ENCODE data around the gene PRKAG1. TPM values are rescaled to one million over a fixed set of nuclear protein-coding genes. Genes with fewer than 3 reads are reported as not detected.
A peak's percentile ranks its signal among the peaks of the same experiment; 100 is the strongest.

The PRKAG1 gene
- polyA plus RNA-seq, 1 donor from 2014 or later: 71.0 TPM

- Histone ChIP-seq H3K36me3 (ENCODE audit: insufficient read depth, low read length) (no peaks in the 10 kb centered on the region), H3K9me2 (ENCODE audit: insufficient read depth, low read length) (no peaks in the 10 kb centered on the region), H3F3A (ENCODE audit: insufficient read depth, low read length, poor library complexity, severe bottlenecking) (no peaks in the 10 kb centered on the region), H3K27me3 (ENCODE audit: insufficient read depth, low read depth, low read length) (peaks cover 100% of the 10 kb centered on the region), H3K4me3 (ENCODE audit: low read length) (no peak overlapping the region), H3K4me2 (ENCODE audit: low read length) (no peak overlapping the region), H3K79me2 (replicated peaks; ENCODE audit: insufficient read depth, low read length) (no peaks in the 10 kb centered on the region), H4K20me1 (ENCODE audit: insufficient read depth) (no peaks in the 10 kb centered on the region), H2AFZ (ENCODE audit: low read depth, low read length) (no peak overlapping the region), H3K27ac (ENCODE audit: low read length) (no peak overlapping the region), H3K9ac (ENCODE audit: low read length) (no peak overlapping the region), H3K9me3 (ENCODE audit: low read length) (no peaks in the 10 kb centered on the region)
- TF ChIP-seq MXI1 (conservative IDR thresholded peaks at IDR 0.05; ENCODE audit: poor library complexity, severe bottlenecking) (no peak), CTCF (IDR thresholded peaks at IDR 0.05; ENCODE audit: poor library complexity, severe bottlenecking) (peak; percentile 51)
Observed at GRCh38 chr12:48977290-48978281, 41.0 kb downstream of the PRKAG1 start.

GRCh38 chr12:48973941-48974673, 44.5 kb downstream of the PRKAG1 start:
- TF ChIP-seq REST (IDR thresholded peaks at IDR 0.05; ENCODE audit: borderline replicate concordance) (no peak), RAD21 (conservative IDR thresholded peaks at IDR 0.05) (no peak), MXI1 (conservative IDR thresholded peaks at IDR 0.05; ENCODE audit: poor library complexity, severe bottlenecking) (no peak), EZH2 (IDR thresholded peaks at IDR 0.05; ENCODE audit: borderline replicate concordance, insufficient read depth, low read length, poor library complexity, severe bottlenecking) (peak; percentile 66), TAF1 (IDR thresholded peaks at IDR 0.05; ENCODE audit: low read depth) (no peak), CTCF (IDR thresholded peaks at IDR 0.05; ENCODE audit: poor library complexity, severe bottlenecking) (peak; percentile 49), POLR2AphosphoS5 (IDR thresholded peaks at IDR 0.05) (no peak)
- no peak overlapping the region for H3K9ac ChIP-seq (ENCODE audit: low read length)
- H3K9me3 ChIP-seq (ENCODE audit: low read length): no peaks in the 10 kb centered on the region
- H3K4me2 ChIP-seq (ENCODE audit: low read length): no peak overlapping the region
- H4K20me1 ChIP-seq (ENCODE audit: insufficient read depth): no peaks in the 10 kb centered on the region
- no peaks in the 10 kb centered on the region for H3K36me3 ChIP-seq (ENCODE audit: insufficient read depth, low read length)
- no peaks in the 10 kb centered on the region for H3F3A ChIP-seq (ENCODE audit: insufficient read depth, low read length, poor library complexity, severe bottlenecking)
- H3K4me3 ChIP-seq (ENCODE audit: low read length): no peak overlapping the region
- no peaks in the 10 kb centered on the region for H3K9me2 ChIP-seq (ENCODE audit: insufficient read depth, low read length)
- no peaks in the 10 kb centered on the region for H3K79me2 ChIP-seq (replicated peaks; ENCODE audit: insufficient read depth, low read length)
- peaks cover 100% of the 10 kb centered on the region for H3K27me3 ChIP-seq (ENCODE audit: insufficient read depth, low read depth, low read length)
- no peak overlapping the region for H2AFZ ChIP-seq (ENCODE audit: low read depth, low read length)
- no peak overlapping the region for H3K27ac ChIP-seq (ENCODE audit: low read length)
